IMR-90 (cell line): Measurements from ENCODE around the gene TNRC6A. TPM values are rescaled to one million over a fixed set of nuclear protein-coding genes. Genes with fewer than 3 reads are reported as not detected.

Experiments used
- ATAC-seq: fragments of 200-7000 bp; cut with Tn5 transposase; 2 replicates; pipeline ENCODE4 v1.9.1; 2020; ENCODE audit warnings: low read depth, mild to moderate bottlenecking, moderate library complexity
- Bru-seq: library from RNA; stranded (reverse); fragments of 400-500 nt; gene quantifications from one replicate; lab custom pipeline; 2021; lab: Mats Ljungman, UMichigan
- BruChase-seq, 2 experiments: library from RNA; stranded (reverse); fragments of 400-500 nt; gene quantifications; one replicate each; lab custom pipeline; 2021; lab: Mats Ljungman, UMichigan
- BruUV-seq: library from RNA; stranded (reverse); fragments of 400-500 nt; replicated peaks from 2 replicates; lab custom pipeline; 2021; lab: Mats Ljungman, UMichigan
- CTCF ChIA-PET: fragments of 300-600 bp; formaldehyde crosslinking; extraction: SDS; loops from one replicate; lab custom pipeline; 2021; ENCODE audit warnings: antibody characterized with exemption; lab: Yijun Ruan, JAX
- POLR2A ChIA-PET: fragments of 300-600 bp; sonication (Branson Sonifier 250); formaldehyde crosslinking; loops from one replicate; lab custom pipeline; 2022; ENCODE audit warnings: antibody characterized with exemption; ENCODE audit not compliant: unreplicated experiment; lab: Charles Lee
- DNase-seq: peaks from one replicate; pipeline ENCODE4 v3.0.0; 2013
- H2AFZ ChIP-seq: replicated peaks from 2 replicates; pipeline ENCODE3; 2013; ENCODE audit warnings: low read length, mild to moderate bottlenecking; ENCODE audit not compliant: poor library complexity
- H2AK5ac ChIP-seq: 2 replicates; pipeline ENCODE4 v1.6.1; 2013; ENCODE audit warnings: low read depth, low read length, inconsistent platforms
- H2AK9ac ChIP-seq: replicated peaks from 2 replicates; pipeline ENCODE3; 2013; ENCODE audit warnings: mild to moderate bottlenecking, low read depth, low read length, moderate library complexity; ENCODE audit not compliant: poor library complexity
- H2BK120ac ChIP-seq: 2 replicates; pipeline ENCODE4 v1.6.1; 2013; ENCODE audit warnings: low read depth, low read length, inconsistent platforms
- H2BK15ac ChIP-seq: 3 replicates; pipeline ENCODE4 v1.6.1; 2013; ENCODE audit warnings: low read depth, low read length, inconsistent platforms
- H2BK20ac ChIP-seq: 2 replicates; pipeline ENCODE4 v1.6.1; 2013; ENCODE audit warnings: low read depth, mild to moderate bottlenecking, inconsistent platforms, low read length, moderate library complexity
- H2BK5ac ChIP-seq: 2 replicates; pipeline ENCODE4 v1.6.1; 2013; ENCODE audit warnings: mild to moderate bottlenecking, low read depth, low read length, inconsistent platforms; ENCODE audit not compliant: poor library complexity, severe bottlenecking
- H3K14ac ChIP-seq: replicated peaks from 2 replicates; pipeline ENCODE4 v1.6.1; 2013; ENCODE audit warnings: low read depth, low read length, inconsistent platforms
- H3K18ac ChIP-seq: 2 replicates; pipeline ENCODE4 v1.6.1; 2013; ENCODE audit warnings: low read depth, low read length, control low read depth
- H3K23ac ChIP-seq: 2 replicates; pipeline ENCODE4 v1.6.1; 2013; ENCODE audit warnings: low read depth, low read length, inconsistent platforms
- H3K27ac ChIP-seq: 2 replicates; pipeline ENCODE4 v1.5.1; 2013; ENCODE audit warnings: mild to moderate bottlenecking, control low read depth, low read length; ENCODE audit not compliant: insufficient read depth
- H3K27me3 ChIP-seq: 2 replicates; pipeline ENCODE4 v1.6.1; 2013; ENCODE audit warnings: low read length; ENCODE audit not compliant: control insufficient read depth, insufficient read depth
- H3K36me3 ChIP-seq: 2 replicates; pipeline ENCODE4 v1.6.1; 2013; ENCODE audit warnings: low read length, mixed read lengths; ENCODE audit not compliant: control insufficient read depth, insufficient read depth
- H3K4ac ChIP-seq: 2 replicates; pipeline ENCODE4 v1.6.1; 2013; ENCODE audit warnings: low read depth, low read length, inconsistent platforms
- H3K4me1 ChIP-seq: 2 replicates; pipeline ENCODE4 v1.6.1; 2013; ENCODE audit warnings: low read length, mixed read lengths; ENCODE audit not compliant: control insufficient read depth, insufficient read depth
- H3K4me2 ChIP-seq: 2 replicates; pipeline ENCODE4 v1.6.1; 2013; ENCODE audit warnings: low read depth, mild to moderate bottlenecking, control low read depth, low read length, moderate library complexity
- H3K4me3 ChIP-seq: 2 replicates; pipeline ENCODE4 v1.5.1; 2013; ENCODE audit warnings: low read depth, mild to moderate bottlenecking, control low read depth, low read length, moderate library complexity; ENCODE audit not compliant: insufficient read depth
- H3K56ac ChIP-seq: 2 replicates; pipeline ENCODE4 v1.6.1; 2013; ENCODE audit warnings: low read length, inconsistent platforms; ENCODE audit not compliant: insufficient read depth; ENCODE audit errors: extremely low read depth
- H3K79me1 ChIP-seq, 2 experiments: 2 replicates each; pipeline ENCODE4 v1.6.1; 2013; ENCODE audit warnings: low read length in 2 of 2, inconsistent platforms in 1 of 2, low read depth in 1 of 2
- H3K9ac ChIP-seq: 2 replicates; pipeline ENCODE4 v1.6.1; 2013; ENCODE audit warnings: low read depth, low read length, control low read depth
- H3K9me1 ChIP-seq: 2 replicates; pipeline ENCODE4 v1.6.1; 2013; ENCODE audit warnings: low read length, inconsistent platforms; ENCODE audit not compliant: insufficient read depth
- H3K9me3 ChIP-seq: 2 replicates; pipeline ENCODE4 v1.6.1; 2013; ENCODE audit warnings: low read length; ENCODE audit not compliant: control insufficient read depth, insufficient read depth
- H4K20me1 ChIP-seq: 2 replicates; pipeline ENCODE4 v1.6.1; 2013; ENCODE audit warnings: low read length, inconsistent platforms; ENCODE audit not compliant: insufficient read depth
- H4K5ac ChIP-seq: 2 replicates; pipeline ENCODE4 v1.6.1; 2013; ENCODE audit warnings: mild to moderate bottlenecking, low read depth, low read length, control low read depth
- H4K8ac ChIP-seq, 2 experiments: 2 replicates each; pipeline ENCODE4 v1.6.1; 2013; ENCODE audit warnings: low read depth in 2 of 2, low read length in 2 of 2, control low read depth in 1 of 2, inconsistent platforms in 1 of 2
- H4K91ac ChIP-seq: 2 replicates; pipeline ENCODE4 v1.6.1; 2013; ENCODE audit warnings: low read depth, low read length, inconsistent platforms; ENCODE audit not compliant: insufficient read depth
- CHD1 ChIP-seq: IDR thresholded peaks from 2 replicates; pipeline ENCODE4 v1.6.1; 2012; ENCODE audit warnings: low read depth, low read length, improper control_type of control experiment
- MAZ ChIP-seq: IDR thresholded peaks from 2 replicates; pipeline ENCODE4 v1.6.1; 2012; ENCODE audit warnings: low read depth, mild to moderate bottlenecking, low read length, improper control_type of control experiment, moderate library complexity, borderline replicate concordance
- MXI1 ChIP-seq: IDR thresholded peaks from 2 replicates; pipeline ENCODE4 v1.6.1; 2012; ENCODE audit warnings: low read depth, mild to moderate bottlenecking, low read length, moderate library complexity, borderline replicate concordance
- POLR2A ChIP-seq: IDR thresholded peaks from 2 replicates; pipeline ENCODE4 v1.6.1; 2012; ENCODE audit warnings: mild to moderate bottlenecking, low read depth, low read length
- WGBS, 2 experiments: methylation state at CpG; one replicate each; pipeline versions ENCODE4 v1.1.5 to v1.1.7; 2013; ENCODE audit warnings: missing lambda C conversion rate in 2 of 2; ENCODE audit not compliant: insufficient read length in 1 of 2; ENCODE audit errors: extremely low coverage in 2 of 2; 5-methylcytosine and 5-hydroxymethylcytosine counted together
- dilution Hi-C: fragments of 300-500 bp; cut with HindIII; formaldehyde crosslinking; loops from one replicate; pipeline ENCODE4 v1.14.3; 2018; ENCODE audit warnings: low sequenced_read_pairs; ENCODE audit not compliant: unreplicated experiment
- in situ Hi-C: fragments of 300-500 bp; cut with MboI; formaldehyde crosslinking; loops from 3 replicates; pipeline ENCODE4 v1.14.3; 2019; ENCODE audit warnings: low sequenced_read_pairs, inconsistent platforms, mixed read lengths
- intact Hi-C: fragments of 100-400 bp; cut with micrococcal nuclease; formaldehyde crosslinking; loops from 2 replicates; pipeline ENCODE4 v1.10.0; 2022
- long read RNA-seq: library from polyadenylated mRNA; unstranded; transcript quantifications from one replicate; pipeline ENCODE4 v2.0.0, GENCODE V29; 2021; ENCODE audit not compliant: unreplicated experiment
- polyA plus RNA-seq, 3 experiments: library from polyadenylated mRNA; depleted of rRNA; stranded (reverse); fragments of >200 nt; gene quantifications; 2 replicates each; pipeline ENCODE4 v1.2.3, GENCODE V29; 2012; ENCODE audit warnings: low replicate concordance in 1 of 3
- total RNA-seq: library from RNA; depleted of rRNA; stranded (reverse); fragments of >200 nt; gene quantifications from 2 replicates; pipeline ENCODE4 v1.2.3, GENCODE V29; 2012; rRNA removed

The TNRC6A gene
- total RNA-seq (32.4 and 36.9 TPM in 2 replicates), polyA plus RNA-seq (2012; rRNA removed) (37.3 and 42.3 TPM in 2 replicates), Bru-seq, nascent RNA (percentile 96 among the genes with signal in this experiment), BruChase-seq, experiment 1, labeled RNA remaining after a 6-hour chase (percentile 97 among the genes with signal in this experiment), BruChase-seq, experiment 2, labeled RNA remaining after a 2-hour chase (percentile 98 among the genes with signal in this experiment)
- 15.0 and 15.5 TPM in 2 replicates for polyA plus RNA-seq (2012; cell fraction: cytosol; rRNA removed)
- polyA plus RNA-seq (2012; cell fraction: nucleus; rRNA removed; ENCODE audit: low replicate concordance): 99.8 and 215 TPM in 2 replicates
- long read RNA-seq, partial matches to known transcripts: 21 of 41 reads
- long read RNA-seq, other reads (novel, unspliced or antisense): 18 of 41 reads

DNA sequence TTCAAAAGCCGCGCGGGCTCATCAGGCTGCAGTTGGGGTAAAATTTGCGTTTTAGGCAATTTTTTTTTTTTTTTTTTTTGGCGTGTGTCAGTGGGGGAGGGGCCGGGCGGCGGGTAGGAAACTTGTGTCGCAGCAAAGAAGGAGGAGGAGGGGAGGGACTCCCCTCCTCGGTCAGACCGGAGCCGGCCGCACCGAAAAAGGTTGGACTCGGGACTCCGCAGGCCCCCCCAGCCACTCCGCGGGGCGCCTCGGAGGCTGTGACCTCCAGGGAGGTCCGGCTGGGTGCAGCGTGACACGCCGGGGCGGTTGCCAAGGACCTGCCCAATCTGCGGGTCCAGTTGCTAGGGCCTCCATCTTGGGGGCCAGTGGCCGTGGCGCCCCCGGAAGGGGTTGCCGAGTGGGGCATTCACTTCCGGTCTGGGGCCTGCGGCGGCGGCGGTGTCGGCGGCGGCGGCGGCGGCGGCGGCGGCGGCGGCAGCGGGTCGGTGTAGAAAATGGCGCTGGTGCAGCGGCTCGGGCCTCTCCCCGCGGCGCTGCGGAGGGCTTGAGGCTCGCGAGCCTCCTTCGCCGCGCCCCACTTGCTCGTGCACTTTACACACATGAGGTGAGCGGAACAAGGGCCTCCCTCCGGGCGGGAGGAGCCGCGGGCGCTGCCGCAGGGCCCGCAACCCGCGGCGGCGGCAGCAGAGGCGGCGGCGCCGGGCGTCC is at the start of gene TNRC6A:
TNRC6A (plus strand) TSS at position 409 of the 708 bp plus-strand sequence; CDS start at position 600, 191 bp downstream.
- intact Hi-C loops (no loop called here), dilution Hi-C loops (no loop called here), in situ Hi-C loops (no loop called here)
- WGBS, 2 experiments: 0% methylated on average over 20 of the region's 78 CpGs; no CpG with 5 or more reads in 1 of the 2 experiments
- peak within 1 kb of the TSS; percentile 81 for H3K4me2 ChIP-seq
- H2BK120ac ChIP-seq: peak within 1 kb of the TSS; percentile 89
- CTCF ChIA-PET: no interaction called here
- peak within 1 kb of the TSS; percentile 95 for H3K9ac ChIP-seq
- peak within 1 kb of the TSS; percentile 94 for H3K18ac ChIP-seq
- H4K8ac ChIP-seq: peak within 1 kb of the TSS; percentile 93 to 97
- peaks cover 33% of the 10 kb centered on the region for H4K20me1 ChIP-seq
- H3K56ac ChIP-seq: peak within 1 kb of the TSS; percentile 89
- peak within 1 kb of the TSS; percentile 89 for H4K5ac ChIP-seq
- H2BK5ac ChIP-seq: peak within 1 kb of the TSS; percentile 96
- H2BK20ac ChIP-seq: peak within 1 kb of the TSS; percentile 37; the same call in 1 of the 2 replicates
- peaks cover 10% of the 10 kb centered on the region for H3K4me1 ChIP-seq
- DNase-seq (peak; percentile 86), ATAC-seq (peak; percentile 90)
- H3K36me3 ChIP-seq: peaks cover 10% of the 10 kb centered on the region
- peak within 1 kb of the TSS; percentile 81 for H4K91ac ChIP-seq
- H3K23ac ChIP-seq: peak within 1 kb of the TSS; percentile 86
- peak within 1 kb of the TSS; percentile 90 for H3K4ac ChIP-seq
- H2AK9ac ChIP-seq: peak within 1 kb of the TSS; percentile 92
- peak within 1 kb of the TSS; percentile 98 for H2AFZ ChIP-seq
- no peaks in the 10 kb centered on the region for H3K9me3 ChIP-seq
- no TSS peak for BruUV-seq
- H3K27me3 ChIP-seq: no peaks in the 10 kb centered on the region
- H2BK15ac ChIP-seq: peak within 1 kb of the TSS; percentile 74; the same call in 1 of the 3 replicates
- H2AK5ac ChIP-seq: peak within 1 kb of the TSS; percentile 72
- TF ChIP-seq POLR2A (peak; percentile 74), CHD1 (no peak), MXI1 (peak; percentile 80), MAZ (peak; percentile 100)
- POLR2A ChIA-PET: interaction anchor here (0.6 kb wide), 1 partner anchor 31 kb away, joined by 3 read pairs; no protein-coding TSS in a partner anchor
- H3K79me1 ChIP-seq: peaks cover 8 to 38% of the 10 kb centered on the region in 2 experiments
- peak within 1 kb of the TSS; percentile 96 for H3K4me3 ChIP-seq
- peaks cover 3% of the 10 kb centered on the region for H3K9me1 ChIP-seq
- H3K27ac ChIP-seq: peak within 1 kb of the TSS; percentile 97
- H3K14ac ChIP-seq: peak within 1 kb of the TSS; percentile 95
